Epithelial cell of proximal tubule (primary cell): Measurements from ENCODE around the gene ANKHD1. TPM values are rescaled to one million over a fixed set of nuclear protein-coding genes. Genes with fewer than 3 reads are reported as not detected.
A peak's percentile ranks its signal among the peaks of the same experiment; 100 is the strongest.

Experiments used
- DNase-seq: peaks from one replicate; pipeline ENCODE4 v3.0.0-alpha.2; 2011; ENCODE audit warnings: low read depth
- H3K4me3 ChIP-seq: 2 replicates; pipeline ENCODE4 v1.5.1; 2011; ENCODE audit warnings: low read depth, mild to moderate bottlenecking, low read length
- CTCF ChIP-seq: conservative IDR thresholded peaks from 2 replicates; pipeline ENCODE4 v1.5.1; 2012; ENCODE audit warnings: low read depth, mild to moderate bottlenecking, low read length
- total RNA-seq: library from RNA; depleted of rRNA; stranded (reverse); fragments of >200 nt; gene quantifications from 2 replicates; pipeline ENCODE4 v1.2.3, GENCODE V29; 2015

ANKHD1 gene
- total RNA-seq, 1 donor from 2014 or later: 32.6 TPM

- no peak overlapping the region for H3K4me3 ChIP-seq
- no peak for DNase-seq
- no peak for TF ChIP-seq CTCF
Observed at GRCh38 chr5:140544986-140545385, 143.4 kb downstream of the ANKHD1 start.

DNA sequence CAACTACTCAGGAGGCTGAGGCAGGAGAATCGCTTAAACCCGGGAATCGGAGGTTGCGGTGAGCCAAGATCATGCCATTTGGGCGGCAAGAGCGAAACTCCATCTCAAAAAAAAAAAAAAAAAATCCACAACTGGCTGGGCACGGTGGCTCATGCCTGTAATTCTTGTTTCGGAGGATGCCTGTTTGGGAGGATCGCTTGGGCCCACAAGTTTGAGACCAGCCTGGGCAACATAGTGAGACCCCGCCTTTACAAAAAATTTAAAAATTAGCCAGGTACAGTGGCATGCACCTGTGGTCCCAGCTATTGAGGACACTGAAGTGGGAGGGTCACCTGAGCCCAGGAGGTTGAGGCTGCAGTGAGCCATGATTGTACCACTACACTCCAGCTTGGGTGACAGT is 144.0 kb downstream of the ANKHD1 start:
- H3K4me3 ChIP-seq: no peak overlapping the region
- no peak for DNase-seq
- TF ChIP-seq CTCF: no peak

DNA sequence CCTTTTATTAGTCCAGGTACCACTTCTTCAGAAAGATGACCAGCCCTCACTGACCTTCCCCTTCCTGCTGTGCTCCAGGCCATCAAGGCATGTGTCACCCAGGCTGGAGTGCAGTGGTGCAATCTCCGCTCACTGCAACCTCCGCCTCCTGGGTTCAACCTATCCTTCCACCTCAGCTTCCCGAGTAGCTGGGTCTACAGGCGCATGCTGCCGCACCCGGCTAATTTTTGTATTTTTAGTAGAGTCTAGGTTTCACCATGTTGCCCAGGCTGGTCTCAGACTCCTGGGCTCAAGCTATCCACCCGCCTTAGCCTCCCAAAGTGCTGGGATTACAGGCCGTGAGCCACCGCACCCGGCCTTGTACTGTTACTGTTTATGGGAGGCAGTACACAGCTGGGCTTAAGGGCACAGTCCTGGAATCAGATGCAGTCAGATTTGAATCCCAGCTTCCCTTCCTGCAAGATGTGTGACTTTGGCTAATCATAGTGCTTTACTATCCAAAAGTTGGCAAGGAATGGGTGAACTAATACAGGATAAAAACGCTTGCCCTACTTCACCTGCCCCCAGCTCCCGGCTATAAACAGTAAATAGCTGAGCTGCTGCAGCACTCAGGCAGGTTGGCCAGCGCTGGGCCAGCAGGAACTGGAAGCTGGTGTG is 145.3 kb downstream of the ANKHD1 start:
- H3K4me3 ChIP-seq: no peak overlapping the region
- DNase-seq: no peak
- TF ChIP-seq CTCF: no peak

DNA sequence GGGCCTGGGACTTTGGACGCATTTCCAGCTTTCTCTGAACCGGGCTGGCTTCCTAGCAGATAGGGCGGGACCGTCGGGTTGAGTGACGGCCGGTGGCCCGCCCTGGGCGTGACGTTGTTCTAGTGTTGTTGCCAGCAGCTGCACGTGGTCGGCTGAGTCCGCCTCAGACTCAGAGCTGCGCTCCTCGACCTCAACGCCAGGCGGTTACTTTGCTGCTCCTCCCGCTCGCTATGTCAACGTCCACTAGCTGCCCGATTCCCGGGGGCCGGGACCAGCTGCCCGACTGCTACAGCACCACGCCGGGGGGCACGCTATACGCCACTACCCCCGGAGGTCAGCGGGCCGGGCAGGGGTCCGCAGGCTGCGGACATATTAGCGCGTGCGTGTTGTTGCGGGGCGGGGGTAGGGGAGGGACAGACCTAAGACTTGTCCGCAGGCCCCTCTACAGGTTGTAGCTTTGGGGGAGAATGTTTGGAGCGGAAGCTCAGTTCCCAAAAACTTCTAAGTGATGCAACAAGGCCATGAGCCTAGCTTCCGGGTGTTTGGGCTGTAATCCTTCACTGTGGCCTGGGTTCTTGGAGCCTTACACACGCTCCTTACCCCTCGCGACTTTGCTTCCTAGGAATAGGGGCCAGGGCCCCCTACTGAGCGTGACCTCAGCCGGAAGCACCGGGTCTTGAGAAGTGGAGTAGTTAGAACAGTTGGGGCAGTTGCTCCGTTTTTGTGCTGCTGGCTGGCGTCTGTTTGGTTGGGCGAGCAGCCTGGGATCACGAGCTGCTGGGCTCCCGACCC is 146.1 kb downstream of the ANKHD1 start, which contains the start of gene EIF4EBP3:
EIF4EBP3 (plus strand) TSS at position 155 of the 792 bp plus-strand sequence; CDS start at position 231, 76 bp downstream.
- DNase-seq: peak; percentile 67
- peak; percentile 52 for TF ChIP-seq CTCF
- peak within 1 kb of the TSS; percentile 56 for H3K4me3 ChIP-seq

DNA sequence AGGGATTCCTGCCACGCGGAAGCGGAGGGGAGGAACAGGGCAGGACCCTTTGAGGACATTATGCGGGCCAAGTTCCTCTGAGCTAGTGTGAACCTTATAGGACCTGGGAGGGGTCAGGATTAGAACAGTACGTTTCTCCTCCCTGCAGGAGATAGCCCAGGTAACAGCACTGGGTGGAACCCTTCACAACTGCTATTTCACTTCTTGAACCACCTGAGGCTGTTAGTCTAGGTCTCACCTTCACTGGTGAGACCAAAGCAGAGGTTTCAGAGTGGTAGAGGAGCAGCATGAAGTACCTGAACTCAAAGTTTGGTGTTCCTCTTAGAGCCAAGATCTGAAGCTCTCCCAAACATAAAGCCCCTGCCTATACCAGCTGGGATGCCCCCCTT is 146.7 kb downstream of the ANKHD1 start:
- peak overlapping the region; percentile 56 for H3K4me3 ChIP-seq
- no peak for TF ChIP-seq CTCF
- DNase-seq: no peak

DNA sequence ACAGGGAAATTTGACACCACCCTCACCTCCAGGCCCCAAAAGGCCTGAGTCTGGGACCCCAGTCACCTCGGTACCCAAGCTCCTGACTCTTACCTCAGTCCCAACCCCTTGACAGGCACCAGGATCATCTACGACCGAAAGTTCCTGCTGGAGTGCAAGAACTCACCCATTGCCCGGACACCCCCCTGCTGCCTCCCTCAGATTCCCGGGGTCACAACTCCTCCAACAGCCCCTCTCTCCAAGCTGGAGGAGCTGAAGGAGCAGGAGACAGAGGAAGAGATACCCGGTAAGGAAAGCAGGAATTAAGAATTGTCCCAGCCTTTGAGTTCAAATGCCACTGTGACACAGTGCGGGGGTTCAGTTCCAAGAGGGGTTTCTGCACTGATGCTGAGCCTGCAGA is 147.2 kb downstream of the ANKHD1 start:
- TF ChIP-seq CTCF: no peak
- no peak for DNase-seq
- no peak overlapping the region for H3K4me3 ChIP-seq
